ENCODE data around the gene UCP3.

- TF ChIP-seq, protein P1, sequence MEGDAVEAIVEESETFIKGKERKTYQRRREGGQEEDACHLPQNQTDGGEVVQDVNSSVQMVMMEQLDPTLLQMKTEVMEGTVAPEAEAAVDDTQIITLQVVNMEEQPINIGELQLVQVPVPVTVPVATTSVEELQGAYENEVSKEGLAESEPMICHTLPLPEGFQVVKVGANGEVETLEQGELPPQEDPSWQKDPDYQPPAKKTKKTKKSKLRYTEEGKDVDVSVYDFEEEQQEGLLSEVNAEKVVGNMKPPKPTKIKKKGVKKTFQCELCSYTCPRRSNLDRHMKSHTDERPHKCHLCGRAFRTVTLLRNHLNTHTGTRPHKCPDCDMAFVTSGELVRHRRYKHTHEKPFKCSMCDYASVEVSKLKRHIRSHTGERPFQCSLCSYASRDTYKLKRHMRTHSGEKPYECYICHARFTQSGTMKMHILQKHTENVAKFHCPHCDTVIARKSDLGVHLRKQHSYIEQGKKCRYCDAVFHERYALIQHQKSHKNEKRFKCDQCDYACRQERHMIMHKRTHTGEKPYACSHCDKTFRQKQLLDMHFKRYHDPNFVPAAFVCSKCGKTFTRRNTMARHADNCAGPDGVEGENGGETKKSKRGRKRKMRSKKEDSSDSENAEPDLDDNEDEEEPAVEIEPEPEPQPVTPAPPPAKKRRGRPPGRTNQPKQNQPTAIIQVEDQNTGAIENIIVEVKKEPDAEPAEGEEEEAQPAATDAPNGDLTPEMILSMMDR (IDR thresholded peaks at IDR 0.05; ENCODE audit: low read depth, low read length): no peak
- TF ChIP-seq EZH2phosphoT487 (IDR thresholded peaks at IDR 0.05; ENCODE audit: low read depth): no peak
These were observed 41.6 kb upstream of the UCP3 start for GRCh38 chr11:74050465-74050864.
